ENCODE results near the gene MAP2.

The MAP2 gene

GRCh38 chr2:209753020-209753419, 329.2 kb downstream of the MAP2 start:
- DNase-seq: no peak

DNA sequence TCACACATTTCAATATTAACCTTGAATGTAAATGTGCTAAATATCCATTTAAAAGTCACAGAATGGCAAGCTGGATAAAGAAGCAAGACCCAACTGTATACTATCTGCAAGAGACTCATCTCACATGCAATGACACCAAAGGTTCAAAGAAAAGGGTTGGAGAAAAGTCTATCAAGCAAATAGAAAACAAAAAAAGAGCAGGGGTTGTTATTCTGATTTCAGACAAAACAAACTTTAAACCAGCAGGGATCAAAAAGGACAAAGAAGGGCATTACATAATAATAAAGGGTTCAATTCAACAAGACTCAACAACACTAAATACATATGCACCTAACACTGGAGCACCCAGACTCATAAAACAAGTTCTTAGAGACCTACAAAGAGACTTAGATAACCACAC, 333.3 kb downstream of the MAP2 start:
- no peak for DNase-seq

- no peak for DNase-seq
These were observed 337.7 kb downstream of the MAP2 start for GRCh38 chr2:209761566-209761965.

- DNase-seq: no peak
These were observed 338.7 kb downstream of the MAP2 start for GRCh38 chr2:209762563-209762962.

GRCh38 chr2:209763106-209763505, 339.3 kb downstream of the MAP2 start:
- no peak for DNase-seq

DNA sequence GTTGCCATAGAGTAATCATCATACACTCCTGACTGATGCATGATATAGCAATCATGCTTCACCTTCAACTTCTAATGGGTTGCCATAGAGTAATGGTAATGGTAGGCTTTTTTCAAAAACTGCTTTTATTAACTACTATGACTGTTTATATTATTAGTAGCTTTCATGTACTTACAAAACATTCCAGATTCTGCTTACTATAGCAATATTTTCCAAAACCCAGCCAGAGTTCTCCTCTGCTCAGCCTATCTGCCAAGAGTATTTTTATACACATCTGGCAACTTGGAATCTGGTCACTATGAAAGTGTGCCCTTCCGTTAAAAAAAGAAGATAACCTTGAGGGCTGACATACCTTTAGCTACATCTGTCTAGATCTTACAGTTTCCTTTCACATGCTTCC, 342.8 kb downstream of the MAP2 start:
- no peak for DNase-seq

- no peak for DNase-seq
These were observed 343.5 kb downstream of the MAP2 start for GRCh38 chr2:209767316-209767715.

- DNase-seq: no peak
These were observed 344.7 kb downstream of the MAP2 start for GRCh38 chr2:209768557-209768956.

GRCh38 chr2:209771474-209772289, 347.8 kb downstream of the MAP2 start, which contains the start of gene UNC80:
Gene UNC80, plus strand, starts transcription at chr2:209771832. Its CDS starts 241 bp downstream, at chr2:209772073.
- DNase-seq: peak; percentile 76

DNA sequence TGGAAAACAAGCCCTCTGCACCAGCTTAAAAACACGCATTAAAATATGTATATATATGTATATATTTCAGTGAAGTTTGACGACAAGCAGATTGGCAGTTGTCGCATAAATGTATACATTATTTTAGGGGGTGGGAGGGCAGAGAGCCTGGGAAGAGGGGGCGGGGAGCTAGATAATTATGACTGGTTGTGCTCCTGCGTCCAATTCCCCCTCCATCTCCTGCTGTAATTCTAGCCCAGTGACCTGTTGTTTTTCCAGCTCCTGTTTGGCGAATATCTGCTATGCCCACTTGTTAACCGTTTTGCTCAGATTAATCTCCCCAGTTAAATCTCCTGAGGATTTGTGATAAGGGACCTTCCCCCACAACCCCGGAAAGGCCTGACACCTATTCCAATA, 348.4 kb downstream of the MAP2 start:
- peak; percentile 14 for DNase-seq

- DNase-seq: no peak
These were observed 349.5 kb downstream of the MAP2 start for GRCh38 chr2:209773377-209773776.
